GM23338 (cell line): ENCODE measurements around the gene STAB2.

Source experiments
- CREB1 ChIP-seq: fragments of 250-450 bp; sonication (Bioruptor Pico); IDR thresholded peaks from 2 replicates; pipeline ENCODE4 v1.5.0; 2020; ENCODE audit warnings: low read depth, mild to moderate bottlenecking, moderate library complexity
- CTCF ChIP-seq, 2 experiments: fragments of 200-600 bp in 1 of 2; sonication (generic) in 1 of 2; conservative IDR thresholded peaks; 2 replicates each; pipeline versions ENCODE4 v1.5.1 to v1.6.1; 2016 to 2017; ENCODE audit warnings: antibody characterized with exemption in 2 of 2, low read depth in 2 of 2, mild to moderate bottlenecking in 2 of 2, moderate library complexity in 1 of 2
- EZH2 ChIP-seq: fragments of 200-600 bp; sonication (generic); IDR thresholded peaks from one replicate; pipeline ENCODE4 v1.8.0; 2017; ENCODE audit warnings: antibody characterized with exemption, mild to moderate bottlenecking, low read depth; ENCODE audit not compliant: unreplicated experiment
- EZH2phosphoT487 ChIP-seq: fragments of 200-600 bp; sonication (generic); IDR thresholded peaks from one replicate; pipeline ENCODE4 v1.8.1; 2018; ENCODE audit warnings: antibody characterized with exemption; ENCODE audit not compliant: unreplicated experiment
- NANOG ChIP-seq: IDR thresholded peaks from 2 replicates; pipeline ENCODE4 v1.6.1; 2016; ENCODE audit warnings: antibody characterized with exemption, borderline replicate concordance
- STAT1 ChIP-seq: IDR thresholded peaks from one replicate; pipeline ENCODE4 v1.6.1; 2016; ENCODE audit warnings: antibody characterized with exemption; ENCODE audit not compliant: unreplicated experiment

- TF ChIP-seq CTCF (conservative IDR thresholded peaks at IDR 0.05; ENCODE audit: low read depth in 2 of 2) (no peak), EZH2phosphoT487 (no peak), CREB1 (no peak), NANOG (no peak), STAT1 (no peak), EZH2 (no peak)
These were observed 70.3 kb downstream of the STAB2 start for GRCh38 chr12:103657331-103657730.
